ENCODE results near the gene SCGB2B2.
"Not testable (repeated sequence)": the region's sequence is repeated elsewhere in the genome, so short reads cannot be mapped to it uniquely, and the experiment has no call there.

SCGB2B2 gene

DNA sequence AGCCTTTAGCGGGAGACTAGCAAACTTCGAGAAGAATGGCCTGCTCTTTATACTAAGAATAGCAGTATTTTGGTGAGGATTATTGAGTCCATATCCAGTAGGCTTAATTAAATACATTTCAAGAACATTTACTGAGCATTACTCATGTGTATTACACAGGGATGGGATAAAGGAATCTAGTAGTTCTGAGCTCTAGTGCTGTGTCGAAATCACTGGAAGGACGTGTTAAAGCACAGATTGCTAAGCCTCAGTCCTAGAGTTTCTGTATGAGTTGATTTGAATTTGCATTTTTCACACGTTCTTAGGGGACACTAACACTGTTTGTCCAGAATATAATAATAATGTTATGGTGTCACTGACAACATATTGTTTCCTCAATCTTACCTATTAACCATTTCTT is 9.5 kb upstream of the SCGB2B2 start:
- Histone ChIP-seq H3K4me3 (ENCODE audit: insufficient read depth, low read length, poor library complexity, severe bottlenecking) (no peak overlapping the region), H3K79me2 (ENCODE audit: insufficient read depth, low read length) (no peaks in the 10 kb centered on the region), H3K27ac (ENCODE audit: low read depth, low read length) (no peak overlapping the region), H2AFZ (ENCODE audit: low read depth, low read length, severe bottlenecking) (no peak overlapping the region), H3K9me2 (replicated peaks; ENCODE audit: insufficient read depth, low read length) (no peaks in the 10 kb centered on the region), H3K27me3 (ENCODE audit: low read length) (no peaks in the 10 kb centered on the region), H4K20me1 (ENCODE audit: low read depth, low read length) (no peaks in the 10 kb centered on the region), H3F3A (ENCODE audit: insufficient read depth) (no peaks in the 10 kb centered on the region), H3K9me3 (ENCODE audit: insufficient read depth, low read length) (0 out of 2 replicates have a peak, but pooled peaks cover 3% of the 10 kb centered on the region), H3K9ac (ENCODE audit: low read length) (no peak overlapping the region), H3K4me2 (ENCODE audit: low read depth, low read length, poor library complexity, severe bottlenecking) (no peak overlapping the region), H3K36me3 (ENCODE audit: low read length) (peaks cover 28% of the 10 kb centered on the region)
- TF ChIP-seq CTCF (IDR thresholded peaks at IDR 0.05; ENCODE audit: insufficient read depth, low read length, poor library complexity, severe bottlenecking) (no peak), EZH2phosphoT487 (conservative IDR thresholded peaks at IDR 0.05; ENCODE audit: low read length) (no peak)

DNA sequence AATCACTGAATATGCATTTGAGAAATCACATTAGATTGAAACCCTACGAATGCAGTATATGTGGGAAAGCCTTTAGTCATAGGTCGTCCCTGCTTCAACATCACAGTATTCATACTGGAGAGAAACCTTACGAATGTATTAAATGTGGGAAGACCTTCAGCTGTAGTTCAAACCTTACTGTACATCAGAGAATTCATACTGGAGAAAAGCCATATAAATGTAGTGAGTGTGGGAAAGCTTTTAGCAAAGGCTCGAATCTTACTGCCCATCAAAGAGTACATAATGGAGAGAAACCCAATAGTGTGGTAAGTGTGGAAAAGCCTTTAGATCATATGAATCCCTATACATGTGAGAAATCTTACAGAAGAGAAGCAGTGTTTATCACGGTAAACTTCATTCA is 8.3 kb upstream of the SCGB2B2 start:
- not testable (repeated sequence) for H3K4me2 ChIP-seq (ENCODE audit: low read depth, low read length, poor library complexity, severe bottlenecking); H3K9ac ChIP-seq (ENCODE audit: low read length); H4K20me1 ChIP-seq (ENCODE audit: low read depth, low read length); H2AFZ ChIP-seq (ENCODE audit: low read depth, low read length, severe bottlenecking); H3K27ac ChIP-seq (ENCODE audit: low read depth, low read length); H3F3A ChIP-seq (ENCODE audit: insufficient read depth); H3K27me3 ChIP-seq (ENCODE audit: low read length); H3K79me2 ChIP-seq (ENCODE audit: insufficient read depth, low read length); H3K9me2 ChIP-seq (replicated peaks; ENCODE audit: insufficient read depth, low read length); H3K9me3 ChIP-seq (ENCODE audit: insufficient read depth, low read length); H3K4me3 ChIP-seq (ENCODE audit: insufficient read depth, low read length, poor library complexity, severe bottlenecking)
- H3K36me3 ChIP-seq (ENCODE audit: low read length) = peaks cover 37% of the 10 kb centered on the region

DNA sequence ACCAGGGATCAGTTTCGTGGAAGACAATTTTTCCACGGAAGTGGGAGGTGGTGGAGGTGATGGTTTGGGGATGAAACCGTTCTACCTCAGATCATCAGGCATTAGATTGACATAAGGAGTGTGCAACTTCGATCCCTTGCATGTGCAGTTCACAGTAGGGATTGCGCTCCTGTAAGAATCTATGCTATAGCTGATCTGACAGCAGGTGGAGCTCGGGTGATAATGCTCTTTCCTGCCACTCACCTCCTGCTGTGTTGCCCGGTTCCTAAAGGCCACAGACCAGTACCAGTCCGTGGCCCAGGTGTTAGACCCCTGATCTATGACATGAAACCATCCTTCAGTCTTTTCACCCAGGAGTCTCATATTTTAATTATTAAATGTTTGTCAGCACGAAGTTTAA is 4.5 kb upstream of the SCGB2B2 start:
- Histone ChIP-seq H3K4me2 (ENCODE audit: low read depth, low read length, poor library complexity, severe bottlenecking) (no peak overlapping the region), H4K20me1 (ENCODE audit: low read depth, low read length) (no peaks in the 10 kb centered on the region), H2AFZ (ENCODE audit: low read depth, low read length, severe bottlenecking) (no peak overlapping the region), H3K79me2 (ENCODE audit: insufficient read depth, low read length) (no peaks in the 10 kb centered on the region), H3K36me3 (ENCODE audit: low read length) (peaks cover 46% of the 10 kb centered on the region), H3K4me3 (ENCODE audit: insufficient read depth, low read length, poor library complexity, severe bottlenecking) (no peak overlapping the region), H3K9me2 (replicated peaks; ENCODE audit: insufficient read depth, low read length) (no peaks in the 10 kb centered on the region), H3K27ac (ENCODE audit: low read depth, low read length) (no peak overlapping the region), H3F3A (ENCODE audit: insufficient read depth) (no peaks in the 10 kb centered on the region), H3K9ac (ENCODE audit: low read length) (no peak overlapping the region), H3K9me3 (ENCODE audit: insufficient read depth, low read length) (0 out of 2 replicates have a peak, but pooled peaks cover 3% of the 10 kb centered on the region), H3K27me3 (ENCODE audit: low read length) (no peaks in the 10 kb centered on the region)
- TF ChIP-seq EZH2phosphoT487 (conservative IDR thresholded peaks at IDR 0.05; ENCODE audit: low read length) (no peak), CTCF (IDR thresholded peaks at IDR 0.05; ENCODE audit: insufficient read depth, low read length, poor library complexity, severe bottlenecking) (no peak)

DNA sequence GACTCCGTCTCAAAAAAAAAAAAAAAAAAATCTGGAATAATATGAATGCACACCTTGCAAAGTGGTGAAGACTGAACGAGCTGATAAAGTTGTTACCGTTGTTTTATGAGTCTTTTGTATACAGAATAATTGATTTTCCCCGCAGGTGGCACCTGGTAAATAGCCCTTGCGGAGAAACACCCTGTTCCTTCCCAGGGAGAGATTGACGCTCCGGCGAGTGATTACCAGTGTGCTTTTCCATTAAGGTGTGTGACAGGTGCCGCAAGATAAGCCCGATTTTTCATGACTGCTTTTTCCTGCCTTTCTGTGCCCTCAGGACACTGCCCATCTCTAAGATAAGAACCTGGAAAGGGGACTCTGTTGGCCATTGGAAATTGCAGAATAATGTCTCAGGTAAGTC is 1.5 kb upstream of the SCGB2B2 start:
- Histone ChIP-seq H3K9me3 (ENCODE audit: insufficient read depth, low read length) (no peaks in the 10 kb centered on the region), H3K9ac (ENCODE audit: low read length) (no peak overlapping the region), H4K20me1 (ENCODE audit: low read depth, low read length) (no peaks in the 10 kb centered on the region), H3K9me2 (replicated peaks; ENCODE audit: insufficient read depth, low read length) (no peaks in the 10 kb centered on the region), H3K27me3 (ENCODE audit: low read length) (no peaks in the 10 kb centered on the region), H3K4me3 (ENCODE audit: insufficient read depth, low read length, poor library complexity, severe bottlenecking) (peak overlapping the region; percentile 75), H2AFZ (ENCODE audit: low read depth, low read length, severe bottlenecking) (no peak overlapping the region), H3F3A (ENCODE audit: insufficient read depth) (no peaks in the 10 kb centered on the region), H3K27ac (ENCODE audit: low read depth, low read length) (no peak overlapping the region), H3K36me3 (ENCODE audit: low read length) (peaks cover 36% of the 10 kb centered on the region), H3K79me2 (ENCODE audit: insufficient read depth, low read length) (no peaks in the 10 kb centered on the region), H3K4me2 (ENCODE audit: low read depth, low read length, poor library complexity, severe bottlenecking) (peak overlapping the region; percentile 54)
- TF ChIP-seq EZH2phosphoT487 (conservative IDR thresholded peaks at IDR 0.05; ENCODE audit: low read length) (no peak), CTCF (IDR thresholded peaks at IDR 0.05; ENCODE audit: insufficient read depth, low read length, poor library complexity, severe bottlenecking) (no peak)
